Measurements from ENCODE around the gene GDNF. TPM values are rescaled to one million over a fixed set of nuclear protein-coding genes. Genes with fewer than 3 reads are reported as not detected.
"Not testable (repeated sequence)": the region's sequence is repeated elsewhere in the genome, so short reads cannot be mapped to it uniquely, and the experiment has no call there.

GDNF gene
- total RNA-seq, 1 donor from 2014 or later, result 0.85 TPM

DNA sequence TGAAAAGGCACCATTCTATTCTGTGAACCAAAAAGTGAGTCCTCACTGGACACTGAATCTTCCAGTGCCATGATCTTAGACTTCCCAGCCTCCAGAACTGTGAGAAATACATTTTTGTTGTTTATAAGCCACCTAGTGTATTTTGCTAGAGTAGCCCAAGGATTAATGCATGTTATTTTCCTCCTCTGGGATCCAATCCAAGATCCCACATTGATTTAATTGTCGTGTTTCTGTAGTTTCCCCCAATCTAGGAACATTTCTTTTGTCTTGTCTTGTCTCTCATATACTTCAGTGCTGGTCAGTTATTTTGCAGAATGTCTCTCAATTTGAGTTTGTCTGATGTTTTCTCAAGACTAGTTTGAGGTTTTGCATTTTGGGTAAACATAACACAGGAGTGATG is 36.4 kb downstream of the GDNF start:
- H3K4me3 Mint-ChIP-seq, result no peak overlapping the region
- H3K27ac Mint-ChIP-seq, result no peak overlapping the region
- H3K4me1 Mint-ChIP-seq, result no peaks in the 10 kb centered on the region
- DNase-seq (ENCODE audit: low spot score in 2 of 2, unreplicated experiment in 2 of 2), result no peak
- peaks cover 11% of the 10 kb centered on the region for H3K9me3 Mint-ChIP-seq
- H3K36me3 Mint-ChIP-seq, result no peaks in the 10 kb centered on the region
- peaks cover 19% of the 10 kb centered on the region for H3K27me3 Mint-ChIP-seq (ENCODE audit: low read depth)
- TF ChIP-seq, protein P1, sequence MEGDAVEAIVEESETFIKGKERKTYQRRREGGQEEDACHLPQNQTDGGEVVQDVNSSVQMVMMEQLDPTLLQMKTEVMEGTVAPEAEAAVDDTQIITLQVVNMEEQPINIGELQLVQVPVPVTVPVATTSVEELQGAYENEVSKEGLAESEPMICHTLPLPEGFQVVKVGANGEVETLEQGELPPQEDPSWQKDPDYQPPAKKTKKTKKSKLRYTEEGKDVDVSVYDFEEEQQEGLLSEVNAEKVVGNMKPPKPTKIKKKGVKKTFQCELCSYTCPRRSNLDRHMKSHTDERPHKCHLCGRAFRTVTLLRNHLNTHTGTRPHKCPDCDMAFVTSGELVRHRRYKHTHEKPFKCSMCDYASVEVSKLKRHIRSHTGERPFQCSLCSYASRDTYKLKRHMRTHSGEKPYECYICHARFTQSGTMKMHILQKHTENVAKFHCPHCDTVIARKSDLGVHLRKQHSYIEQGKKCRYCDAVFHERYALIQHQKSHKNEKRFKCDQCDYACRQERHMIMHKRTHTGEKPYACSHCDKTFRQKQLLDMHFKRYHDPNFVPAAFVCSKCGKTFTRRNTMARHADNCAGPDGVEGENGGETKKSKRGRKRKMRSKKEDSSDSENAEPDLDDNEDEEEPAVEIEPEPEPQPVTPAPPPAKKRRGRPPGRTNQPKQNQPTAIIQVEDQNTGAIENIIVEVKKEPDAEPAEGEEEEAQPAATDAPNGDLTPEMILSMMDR (IDR thresholded peaks at IDR 0.05; ENCODE audit: unreplicated experiment), result no peak

- TF ChIP-seq, protein P1 (IDR thresholded peaks at IDR 0.05; ENCODE audit: unreplicated experiment), result no peak
Measured at GRCh38 chr5:37801521-37801920, 38.3 kb downstream of the GDNF start.

DNA sequence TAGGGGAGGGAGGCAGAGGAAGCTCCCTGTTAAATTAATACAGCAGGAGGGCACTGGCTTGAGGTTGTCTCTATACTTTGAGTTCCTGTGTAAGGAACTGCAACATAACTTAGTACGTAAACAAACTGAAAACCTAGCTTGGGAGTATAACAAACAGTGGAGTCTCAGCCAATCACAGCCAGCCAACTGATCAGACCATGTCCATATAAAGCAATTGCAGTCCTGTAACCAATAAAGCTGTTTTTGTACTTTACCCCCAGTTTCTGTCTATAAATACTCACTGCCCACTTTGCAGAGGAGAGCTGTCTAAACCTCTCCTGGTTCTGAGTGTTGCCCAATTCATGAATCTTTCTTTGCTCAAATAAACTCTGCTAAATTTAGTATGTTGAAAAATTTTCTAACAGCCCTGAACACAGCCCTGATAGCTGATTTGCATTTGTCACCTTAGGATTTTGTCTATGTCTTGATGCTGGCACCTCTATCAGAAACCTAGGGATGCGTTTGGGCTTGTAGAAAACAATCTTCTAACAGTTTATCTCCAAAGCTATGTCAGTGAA is 39.9 kb downstream of the GDNF start:
- TF ChIP-seq, protein P1 (IDR thresholded peaks at IDR 0.05; ENCODE audit: unreplicated experiment), result no peak
- no peaks in the 10 kb centered on the region for H3K4me1 Mint-ChIP-seq
- DNase-seq (ENCODE audit: low spot score in 2 of 2, unreplicated experiment in 2 of 2), result no peak
- H3K36me3 Mint-ChIP-seq, result peaks cover 3% of the 10 kb centered on the region
- H3K27ac Mint-ChIP-seq, result no peak overlapping the region
- H3K4me3 Mint-ChIP-seq, result no peak overlapping the region
- H3K9me3 Mint-ChIP-seq, result peaks cover 32% of the 10 kb centered on the region
- peaks cover 8% of the 10 kb centered on the region for H3K27me3 Mint-ChIP-seq (ENCODE audit: low read depth)

More at GRCh38 chr5:37801521-37801920, 38.3 kb downstream of the GDNF start:
- DNase-seq (ENCODE audit: low spot score in 2 of 2, unreplicated experiment in 2 of 2), result no peak
- no peak overlapping the region for H3K4me3 Mint-ChIP-seq
- H3K27me3 Mint-ChIP-seq (ENCODE audit: low read depth), result peaks cover 18% of the 10 kb centered on the region
- no peak overlapping the region for H3K27ac Mint-ChIP-seq
- H3K4me1 Mint-ChIP-seq, result no peaks in the 10 kb centered on the region
- peaks cover 21% of the 10 kb centered on the region for H3K9me3 Mint-ChIP-seq
- no peaks in the 10 kb centered on the region for H3K36me3 Mint-ChIP-seq

GRCh38 chr5:37796435-37796834 is 43.4 kb downstream of the GDNF start:
- not testable (repeated sequence) for H3K36me3 Mint-ChIP-seq; DNase-seq (ENCODE audit: low spot score in 2 of 2, unreplicated experiment in 2 of 2); H3K27ac Mint-ChIP-seq; H3K27me3 Mint-ChIP-seq (ENCODE audit: low read depth); H3K4me3 Mint-ChIP-seq; H3K4me1 Mint-ChIP-seq
- peaks cover 63% of the 10 kb centered on the region for H3K9me3 Mint-ChIP-seq

DNA sequence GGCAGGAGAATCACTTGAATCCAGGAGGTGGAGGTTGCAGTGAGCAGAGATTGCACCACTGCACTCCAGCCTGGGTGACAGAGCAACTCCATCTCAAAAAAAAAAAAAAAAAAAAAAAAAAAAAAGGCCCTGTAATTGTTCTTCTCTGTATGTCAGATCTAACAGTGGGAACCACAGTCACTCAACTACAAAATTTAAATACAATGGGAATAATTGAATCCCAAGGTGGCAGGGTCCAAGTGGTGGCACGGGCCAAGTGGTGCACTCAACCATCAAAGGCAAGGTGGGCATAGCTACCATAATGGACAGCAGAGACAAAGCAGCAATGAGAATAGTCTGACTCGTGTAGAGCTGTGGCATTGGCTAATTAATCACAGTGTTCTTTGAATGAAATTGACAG is 44.5 kb downstream of the GDNF start:
- H3K27ac Mint-ChIP-seq; H3K4me3 Mint-ChIP-seq; DNase-seq (ENCODE audit: low spot score in 2 of 2, unreplicated experiment in 2 of 2); H3K36me3 Mint-ChIP-seq; H3K27me3 Mint-ChIP-seq (ENCODE audit: low read depth); H3K4me1 Mint-ChIP-seq: not testable (repeated sequence)
- H3K9me3 Mint-ChIP-seq, result peaks cover 62% of the 10 kb centered on the region

- no peaks in the 10 kb centered on the region for H3K27me3 Mint-ChIP-seq (ENCODE audit: low read depth)
- H3K4me3 Mint-ChIP-seq, result no peak overlapping the region
- DNase-seq (ENCODE audit: low spot score in 2 of 2, unreplicated experiment in 2 of 2), result no peak
- no peaks in the 10 kb centered on the region for H3K4me1 Mint-ChIP-seq
- peaks cover 49% of the 10 kb centered on the region for H3K9me3 Mint-ChIP-seq
- TF ChIP-seq, protein P1 (IDR thresholded peaks at IDR 0.05; ENCODE audit: unreplicated experiment), result no peak
- H3K36me3 Mint-ChIP-seq, result peaks cover 9% of the 10 kb centered on the region
- no peak overlapping the region for H3K27ac Mint-ChIP-seq
Measured at GRCh38 chr5:37792975-37793631, 46.7 kb downstream of the GDNF start.

Data from mesothelial cell of epicardium (in vitro differentiated cells).